Peyer's patch (tissue), 4 donors: Measurements from ENCODE around the gene LYST.
"Not testable (repeated sequence)": the region's sequence is repeated elsewhere in the genome, so short reads cannot be mapped to it uniquely, and the experiment has no call there.

Source experiments
- CTCF ChIP-seq, 6 experiments: fragments of 450-650 bp in 4 of 6; fragments of 200-600 bp in 2 of 6; sonication (generic) in 1 of 6; IDR thresholded peaks; one replicate each; pipeline ENCODE4 v1.5.1; 2017 to 2019; ENCODE audit warnings: antibody characterized with exemption in 6 of 6, mild to moderate bottlenecking in 3 of 6, moderate library complexity in 1 of 6
- POLR2A ChIP-seq, 2 donors: fragments of 450-650 bp; IDR thresholded peaks; one replicate each; pipeline ENCODE4 v1.5.1; 2017; ENCODE audit warnings: antibody characterized with exemption in 2 of 2, mild to moderate bottlenecking in 2 of 2, moderate library complexity in 2 of 2

GRCh38 chr1:235619149-235619548 is 247.6 kb downstream of the LYST start:
- not testable (repeated sequence) for TF ChIP-seq CTCF, POLR2A (IDR thresholded peaks at IDR 0.05)
